ENCODE results near the gene DPP3. TPM values are rescaled to one million over a fixed set of nuclear protein-coding genes. Genes with fewer than 3 reads are reported as not detected.

DPP3 gene
- total and polyA plus RNA-seq, 2 of the 4 experiments (the other 2 are of a cell fraction): 51.8 to 66.3 TPM

DNA sequence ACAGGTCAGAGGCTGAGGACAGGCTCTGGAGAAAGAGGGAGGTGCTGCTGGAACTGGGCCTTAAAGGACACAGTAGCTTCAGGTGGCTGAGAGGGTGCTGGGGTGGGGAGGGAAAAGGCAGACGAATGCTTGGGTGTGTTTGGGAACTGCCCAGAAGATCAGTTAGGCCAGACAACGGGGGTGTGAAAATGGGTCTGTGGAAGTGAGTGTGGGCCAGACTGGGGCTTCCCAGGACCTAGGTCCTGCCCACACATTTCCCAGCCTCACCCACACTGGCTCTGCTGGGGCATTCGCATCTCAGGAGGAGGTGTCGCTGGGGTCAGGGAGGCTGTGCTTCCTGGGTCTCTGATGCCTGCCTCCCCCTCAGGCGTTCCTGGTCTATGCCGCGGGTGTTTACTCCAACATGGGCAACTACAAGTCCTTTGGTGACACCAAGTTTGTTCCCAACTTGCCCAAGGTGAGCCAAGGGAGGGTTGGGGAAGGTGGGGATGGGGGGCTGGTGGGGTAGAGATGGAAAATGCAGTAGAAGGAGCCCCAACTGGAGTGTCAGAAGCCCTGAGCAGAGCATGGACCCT, 4.7 kb downstream of the DPP3 start:
- H3K4ac ChIP-seq (ENCODE audit: low read depth, low read length): no peak overlapping the region
- CTCF ChIA-PET: no interaction called here
- H4K8ac ChIP-seq (ENCODE audit: low read depth in 2 of 2, low read length in 2 of 2): no peak overlapping the region
- H3K56ac ChIP-seq (ENCODE audit: extremely low read depth, insufficient read depth, low read length): no peak overlapping the region
- H2BK20ac ChIP-seq (ENCODE audit: low read depth, low read length): no peak overlapping the region
- in situ Hi-C loops (cut with MboI; ENCODE audit: low sequenced_read_pairs): no loop called here
- no TSS peak for BruUV-seq (replicated peaks)
- ATAC-seq (ENCODE audit: low read depth) (no peak), DNase-seq (no peak)
- H2BK120ac ChIP-seq (ENCODE audit: low read depth, low read length): no peak overlapping the region
- no peak overlapping the region for H3K23ac ChIP-seq (ENCODE audit: low read depth, low read length)
- H2BK15ac ChIP-seq (ENCODE audit: low read depth, low read length): no peak overlapping the region
- TF ChIP-seq RCOR1 (IDR thresholded peaks at IDR 0.05; ENCODE audit: insufficient replicate concordance, low read length): no peak
- TF ChIP-seq NFE2L2 (IDR thresholded peaks at IDR 0.05; ENCODE audit: low read depth, low read length): no peak
- TF ChIP-seq ELK1 (IDR thresholded peaks at IDR 0.05; ENCODE audit: borderline replicate concordance, low read depth, low read length): no peak
- TF ChIP-seq MAZ (IDR thresholded peaks at IDR 0.05; ENCODE audit: borderline replicate concordance, low read depth, low read length): no peak
- TF ChIP-seq CEBPB (IDR thresholded peaks at IDR 0.05; ENCODE audit: low read depth, low read length): no peak
- TF ChIP-seq MXI1 (IDR thresholded peaks at IDR 0.05; ENCODE audit: borderline replicate concordance, low read depth, low read length): no peak
- TF ChIP-seq CHD1 (IDR thresholded peaks at IDR 0.05; ENCODE audit: low read depth, low read length): no peak
- TF ChIP-seq BHLHE40 (IDR thresholded peaks at IDR 0.05; ENCODE audit: low read depth, low read length): no peak
- no peak for TF ChIP-seq MAFK (IDR thresholded peaks at IDR 0.05; ENCODE audit: low read depth, low read length)
- TF ChIP-seq RFX5 (IDR thresholded peaks at IDR 0.05; ENCODE audit: low read depth, low read length): no peak
- no peak for TF ChIP-seq FOS (IDR thresholded peaks at IDR 0.05; ENCODE audit: low read depth, low read length)
- TF ChIP-seq POLR2A (IDR thresholded peaks at IDR 0.05; ENCODE audit: low read depth, low read length): no peak
- TF ChIP-seq USF2 (IDR thresholded peaks at IDR 0.05; ENCODE audit: low read depth, low read length): no peak
- TF ChIP-seq, protein P1, sequence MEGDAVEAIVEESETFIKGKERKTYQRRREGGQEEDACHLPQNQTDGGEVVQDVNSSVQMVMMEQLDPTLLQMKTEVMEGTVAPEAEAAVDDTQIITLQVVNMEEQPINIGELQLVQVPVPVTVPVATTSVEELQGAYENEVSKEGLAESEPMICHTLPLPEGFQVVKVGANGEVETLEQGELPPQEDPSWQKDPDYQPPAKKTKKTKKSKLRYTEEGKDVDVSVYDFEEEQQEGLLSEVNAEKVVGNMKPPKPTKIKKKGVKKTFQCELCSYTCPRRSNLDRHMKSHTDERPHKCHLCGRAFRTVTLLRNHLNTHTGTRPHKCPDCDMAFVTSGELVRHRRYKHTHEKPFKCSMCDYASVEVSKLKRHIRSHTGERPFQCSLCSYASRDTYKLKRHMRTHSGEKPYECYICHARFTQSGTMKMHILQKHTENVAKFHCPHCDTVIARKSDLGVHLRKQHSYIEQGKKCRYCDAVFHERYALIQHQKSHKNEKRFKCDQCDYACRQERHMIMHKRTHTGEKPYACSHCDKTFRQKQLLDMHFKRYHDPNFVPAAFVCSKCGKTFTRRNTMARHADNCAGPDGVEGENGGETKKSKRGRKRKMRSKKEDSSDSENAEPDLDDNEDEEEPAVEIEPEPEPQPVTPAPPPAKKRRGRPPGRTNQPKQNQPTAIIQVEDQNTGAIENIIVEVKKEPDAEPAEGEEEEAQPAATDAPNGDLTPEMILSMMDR (conservative IDR thresholded peaks at IDR 0.05; ENCODE audit: low read depth, low read length): no peak
- no peak overlapping the region for H3K18ac ChIP-seq (ENCODE audit: low read depth, low read length)
- no peak overlapping the region for H3K9ac ChIP-seq (ENCODE audit: low read depth, low read length)
- H3K4me1 ChIP-seq (ENCODE audit: control insufficient read depth, insufficient read depth, low read length): peaks cover 3% of the 10 kb centered on the region; the same call in 1 of the 2 replicates
- H2AK5ac ChIP-seq (ENCODE audit: low read depth, low read length): no peak overlapping the region
- H3K27me3 ChIP-seq (ENCODE audit: control insufficient read depth, insufficient read depth, low read length): no peaks in the 10 kb centered on the region
- H3K9me1 ChIP-seq (ENCODE audit: insufficient read depth, low read length): peaks cover 5% of the 10 kb centered on the region; the same call in 1 of the 2 replicates
- no CpG with 5 or more reads among the region's 7 CpGs for WGBS, 2 experiments (ENCODE audit: extremely low coverage in 2 of 2, insufficient read length in 1 of 2)
- no peak overlapping the region for H3K4me3 ChIP-seq (ENCODE audit: insufficient read depth, low read depth, low read length)
- H3K36me3 ChIP-seq (ENCODE audit: control insufficient read depth, insufficient read depth, low read length): peaks cover 32% of the 10 kb centered on the region
- no peak overlapping the region for H2AFZ ChIP-seq (replicated peaks; ENCODE audit: low read length, poor library complexity)
- no peaks in the 10 kb centered on the region for H3K9me3 ChIP-seq (ENCODE audit: control insufficient read depth, insufficient read depth, low read length)
- H3K14ac ChIP-seq (replicated peaks; ENCODE audit: low read depth, low read length): no peak overlapping the region
- POLR2A ChIA-PET (ENCODE audit: unreplicated experiment): no interaction called here
- peaks cover 5 to 27% of the 10 kb centered on the region in 2 experiments; a peak in 3 of 4 replicates for H3K79me1 ChIP-seq (ENCODE audit: low read depth in 1 of 2, low read length in 2 of 2)
- dilution Hi-C loops (cut with HindIII; ENCODE audit: low sequenced_read_pairs, unreplicated experiment): no loop called here
- H2AK9ac ChIP-seq (replicated peaks; ENCODE audit: low read depth, low read length, poor library complexity): no peak overlapping the region
- H2BK5ac ChIP-seq (ENCODE audit: low read depth, low read length, poor library complexity, severe bottlenecking): no peak overlapping the region
- no peak overlapping the region for H3K27ac ChIP-seq (ENCODE audit: insufficient read depth, low read length)
- H4K20me1 ChIP-seq (ENCODE audit: insufficient read depth, low read length): peaks cover 3% of the 10 kb centered on the region; the same call in 1 of the 2 replicates
- no peak overlapping the region for H4K91ac ChIP-seq (ENCODE audit: insufficient read depth, low read depth, low read length)
- no peak overlapping the region for H4K5ac ChIP-seq (ENCODE audit: low read depth, low read length)
- intact Hi-C loops (cut with micrococcal nuclease): no loop called here
- H3K4me2 ChIP-seq (ENCODE audit: low read depth, low read length): no peak overlapping the region

All from IMR-90 (cell line).